GM12878 (cell line): ENCODE data around the gene ARL6IP5. TPM values are rescaled to one million over a fixed set of nuclear protein-coding genes. Genes with fewer than 3 reads are reported as not detected.

Experiments
- ATAC-seq: fragments of 200-7000 bp; cut with Tn5 transposase; 3 replicates; pipeline ENCODE4 v1.9.1; 2020; ENCODE audit warnings: mild to moderate bottlenecking, moderate library complexity
- BruUV-seq: library from RNA; stranded (reverse); fragments of 400-500 nt; replicated peaks from 2 replicates; lab custom pipeline; 2021; lab: Mats Ljungman, UMichigan
- CTCF ChIA-PET: fragments of 300-600 bp; sonication (Branson Sonifier 250); formaldehyde crosslinking; extraction: SDS; loops from one replicate; lab custom pipeline; 2021; ENCODE audit warnings: inconsistent platforms; lab: Yijun Ruan, JAX
- POLR2A ChIA-PET: fragments of 350-600 bp; formaldehyde crosslinking; extraction: SDS; loops from one replicate; lab custom pipeline; 2021; ENCODE audit warnings: inconsistent platforms; lab: Charles Lee
- RAD21 ChIA-PET: fragments of 300-600 bp; sonication (Branson Sonifier 250); formaldehyde crosslinking; loops from one replicate; lab custom pipeline; 2023; ENCODE audit warnings: antibody characterized with exemption; ENCODE audit not compliant: unreplicated experiment; lab: Charles Lee
- SMC1A ChIA-PET: fragments of 300-600 bp; sonication (Branson Sonifier 250); formaldehyde crosslinking; loops from one replicate; lab custom pipeline; 2023; ENCODE audit not compliant: unreplicated experiment, uncharacterized antibody; lab: Charles Lee
- DNase-seq: peaks from one replicate; pipeline ENCODE4 v3.0.0-alpha.2; 2011; ENCODE audit warnings: low read depth, low spot score
- FAIRE-seq: peaks from 3 replicates; lab custom pipeline; 2011; peaks lifted over from hg19 to GRCh38; lab: Jason Lieb, UNC
- H2AFZ ChIP-seq: 2 replicates; pipeline ENCODE4 v1.6.0; 2011; ENCODE audit warnings: low read depth, low read length, control low read depth; ENCODE audit not compliant: control insufficient read depth
- H3K27ac ChIP-seq: 2 replicates; pipeline ENCODE4 v1.5.1; 2011; ENCODE audit warnings: control low read depth; ENCODE audit not compliant: control insufficient read depth, insufficient read depth
- H3K27me3 ChIP-seq, 2 experiments: replicated peaks in 1 of 2; 2 replicates each; pipeline versions ENCODE4 v1.6.0 to v1.6.1; 2011; ENCODE audit warnings: low read length in 1 of 2; ENCODE audit not compliant: control insufficient read depth in 2 of 2, insufficient read depth in 2 of 2
- H3K36me3 ChIP-seq, 2 experiments: 2 replicates each; pipeline ENCODE4 v1.5.1; 2011; ENCODE audit warnings: low read length in 1 of 2; ENCODE audit not compliant: control insufficient read depth in 2 of 2, insufficient read depth in 2 of 2
- H3K4me1 ChIP-seq: 2 replicates; pipeline ENCODE4 v1.6.1; 2011; ENCODE audit warnings: mild to moderate bottlenecking, low read length, moderate library complexity, mixed read lengths; ENCODE audit not compliant: control insufficient read depth, insufficient read depth
- H3K4me2 ChIP-seq: 2 replicates; pipeline ENCODE4 v1.6.0; 2011; ENCODE audit warnings: control low read depth; ENCODE audit not compliant: control insufficient read depth, insufficient read depth
- H3K4me3 ChIP-seq: fragments of 200-600 bp; sonication (generic); 2 replicates; pipeline ENCODE4 v1.5.1; 2016
- H3K79me2 ChIP-seq: 2 replicates; pipeline ENCODE4 v1.6.0; 2011; ENCODE audit warnings: low read length; ENCODE audit not compliant: control insufficient read depth, insufficient read depth
- H3K9ac ChIP-seq: 2 replicates; pipeline ENCODE4 v1.8.0; 2011; ENCODE audit warnings: low read length, control low read depth, mixed read lengths; ENCODE audit not compliant: control insufficient read depth, insufficient read depth
- H3K9me3 ChIP-seq: replicated peaks from 3 replicates; pipeline ENCODE4 v1.5.1; 2011; ENCODE audit warnings: mild to moderate bottlenecking, low read length; ENCODE audit not compliant: control insufficient read depth, insufficient read depth
- H4K20me1 ChIP-seq: 2 replicates; pipeline ENCODE4 v1.6.0; 2011; ENCODE audit not compliant: control insufficient read depth, insufficient read depth
- ATF7 ChIP-seq: fragments of 450-650 bp; IDR thresholded peaks from 2 replicates; pipeline ENCODE4 v1.6.1; 2016; ENCODE audit warnings: low read depth, mild to moderate bottlenecking
- CHD4 ChIP-seq: fragments of 200-600 bp; sonication (generic); IDR thresholded peaks from 2 replicates; pipeline ENCODE4 v1.6.1; 2016; ENCODE audit warnings: mild to moderate bottlenecking
- E2F4 ChIP-seq: IDR thresholded peaks from 2 replicates; pipeline ENCODE4 v1.6.1; 2012; ENCODE audit warnings: low read depth, low read length, improper control_type of control experiment
- E2F8 ChIP-seq: fragments of 450-650 bp; IDR thresholded peaks from 2 replicates; pipeline ENCODE4 v1.6.1; 2018; ENCODE audit warnings: mild to moderate bottlenecking, low read depth, moderate library complexity; ENCODE audit not compliant: partially characterized antibody
- ESRRA ChIP-seq: IDR thresholded peaks from 2 replicates; pipeline ENCODE4 v1.6.1; 2012; ENCODE audit warnings: mild to moderate bottlenecking, low read length, improper control_type of control experiment
- LARP7 ChIP-seq: fragments of 450-650 bp; IDR thresholded peaks from 2 replicates; pipeline ENCODE4 v1.6.1; 2017; ENCODE audit warnings: mild to moderate bottlenecking
- NFXL1 ChIP-seq: fragments of 450-650 bp; IDR thresholded peaks from 2 replicates; pipeline ENCODE4 v1.6.1; 2017; ENCODE audit warnings: antibody characterized with exemption, mild to moderate bottlenecking, borderline replicate concordance
- PAX5 ChIP-seq: IDR thresholded peaks from 2 replicates; pipeline ENCODE4 v1.6.1; 2011; ENCODE audit warnings: low read depth, low read length, borderline replicate concordance
- RELB ChIP-seq: fragments of 450-650 bp; IDR thresholded peaks from 2 replicates; pipeline ENCODE4 v1.6.1; 2017; ENCODE audit warnings: low read depth, mild to moderate bottlenecking, moderate library complexity
- TCF3 ChIP-seq: IDR thresholded peaks from 2 replicates; pipeline ENCODE4 v1.6.1; 2012; ENCODE audit warnings: low read depth, mild to moderate bottlenecking, low read length, borderline replicate concordance; ENCODE audit not compliant: insufficient read depth
- YY1 ChIP-seq: IDR thresholded peaks from 2 replicates; pipeline ENCODE4 v1.6.1; 2011; ENCODE audit warnings: low read depth, mild to moderate bottlenecking, low read length
- ZNF592 ChIP-seq: fragments of 450-650 bp; IDR thresholded peaks from 2 replicates; pipeline ENCODE4 v1.6.1; 2017; ENCODE audit warnings: mild to moderate bottlenecking, moderate library complexity
- WGBS: methylation state at CpG from one replicate; pipeline ENCODE4 v1.1.6; 2016; ENCODE audit warnings: low lambda C conversion rate; ENCODE audit not compliant: insufficient replicate concordance, insufficient coverage; ENCODE audit errors: missing lambda C conversion rate; 5-methylcytosine and 5-hydroxymethylcytosine counted together
- in situ Hi-C: fragments of 300-500 bp; cut with MboI; formaldehyde crosslinking; loops from 9 replicates; pipeline ENCODE4 v1.14.3; 2018; ENCODE audit warnings: mixed read lengths
- intact Hi-C: fragments of 100-400 bp; cut with micrococcal nuclease; formaldehyde crosslinking; loops from one replicate; pipeline ENCODE4 v1.14.2; 2022; ENCODE audit not compliant: unreplicated experiment
- polyA plus RNA-seq, 11 experiments: library from polyadenylated mRNA; depleted of rRNA in 4 of 11; unstranded in 6 of 11; stranded (reverse) in 5 of 11; fragments of >200 nt; fragmentation: Nextera tagmentation in 4 of 11; fragmentation: Illumina TruSeq in 1 of 11; extraction: Ambion mirVana in 4 of 11; extraction: Trizol in 1 of 11; gene quantifications; 1 replicate in 1 of 11; 2 replicates in 10 of 11; pipeline versions ENCODE4 v1.2.1 to v1.2.3, GENCODE V29; 2011 to 2016; ENCODE audit warnings: inconsistent platforms in 2 of 11, missing spikeins in 2 of 11, low read depth in 1 of 11
- total RNA-seq, 4 experiments: library from RNA; depleted of rRNA in 3 of 4; stranded (reverse); fragments of >200 nt in 3 of 4; fragmentation: Illumina TruSeq in 1 of 4; extraction: Trizol in 1 of 4; gene quantifications; 2 replicates each; pipeline versions ENCODE4 v1.2.1 to v1.2.3, GENCODE V29; 2013 to 2021

Gene ARL6IP5
- total and polyA plus RNA-seq, 10 of the 15 experiments (the other 5 are each of a cell fraction or from before 2014, with no cell fraction given), result 78.2 to 310 (median 148) TPM

- H3K4me2 ChIP-seq, result no peak overlapping the region
- H3K4me3 ChIP-seq, result no peak overlapping the region
- ChIA-PET RAD21 (interaction anchor here (0.7 kb wide), 1 partner anchor 21 kb away, joined by 3 read pairs; no protein-coding TSS in a partner anchor), POLR2A (no interaction called here), SMC1A (interaction anchor here (1.2 to 1.6 kb wide), 2 partner anchors 9 to 24 kb away, joined by 3 to 5 read pairs; no protein-coding TSS in a partner anchor), CTCF (interaction anchor here (0.9 to 2.8 kb wide), 5 partner anchors 16 to 167 kb away, joined by 3 to 7 read pairs (median 4); no protein-coding TSS in a partner anchor)
- DNase-seq (no peak), ATAC-seq (no peak), FAIRE-seq (no peak)
- in situ Hi-C loops, result no loop called here
- WGBS, result 64% methylated on average over 2 of the region's 2 CpGs
- no peak overlapping the region for H3K27ac ChIP-seq
- no peaks in the 10 kb centered on the region for H3K36me3 ChIP-seq
- intact Hi-C loops, result no loop called here
- H4K20me1 ChIP-seq, result no peaks in the 10 kb centered on the region
- BruUV-seq, result no TSS peak
- no peaks in the 10 kb centered on the region for H3K9me3 ChIP-seq
- no peaks in the 10 kb centered on the region for H3K4me1 ChIP-seq
- no peak overlapping the region for H3K9ac ChIP-seq
- no peaks in the 10 kb centered on the region for H3K27me3 ChIP-seq
- H2AFZ ChIP-seq, result no peak overlapping the region
- no peaks in the 10 kb centered on the region for H3K79me2 ChIP-seq
- TF ChIP-seq LARP7, result no peak
- no peak for TF ChIP-seq ATF7
- TF ChIP-seq E2F4, result no peak
- TF ChIP-seq RELB, result no peak
- TF ChIP-seq ESRRA, result no peak
- no peak for TF ChIP-seq NFXL1
- no peak for TF ChIP-seq ZNF592
- TF ChIP-seq YY1, result no peak
- no peak for TF ChIP-seq CHD4
- no peak for TF ChIP-seq E2F8
- TF ChIP-seq PAX5, result no peak
- TF ChIP-seq TCF3, result no peak
Measured at GRCh38 chr3:69137412-69137811, 52.7 kb downstream of the ARL6IP5 start.
